ENCODE results near the gene RAD1. TPM values are rescaled to one million over a fixed set of nuclear protein-coding genes. Genes with fewer than 3 reads are reported as not detected.

RAD1 gene
- total and polyA plus RNA-seq, 2 donors (not counting 1 experiment from before 2014, with no cell fraction given) = 7.8 to 25.9 TPM

DNA sequence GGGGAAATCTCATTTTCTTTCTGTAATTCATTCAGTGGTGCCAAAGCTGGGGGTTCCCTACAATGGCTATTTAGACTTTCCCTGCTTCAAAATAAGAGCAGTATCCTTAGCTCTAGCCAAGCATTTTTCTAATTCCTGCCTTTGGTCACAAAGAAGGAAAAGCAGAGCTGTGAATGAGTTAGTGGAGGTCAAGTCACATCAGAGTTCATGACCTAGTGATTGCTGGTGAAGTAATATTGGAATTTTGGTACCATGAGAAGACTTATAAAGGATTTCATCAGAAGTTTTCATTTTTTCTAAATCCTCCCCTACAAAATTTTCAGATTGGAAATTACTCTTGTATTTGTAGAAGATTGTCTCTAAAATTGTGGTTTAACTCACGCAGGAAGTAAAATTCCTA lies 42.0 kb upstream of the RAD1 start:
- CTCF ChIA-PET = interaction anchor here (1.2 to 1.6 kb wide), 3 partner anchors 14 to 47 kb away, joined by 3 to 5 read pairs (median 4); partner anchors contain the start of gene DNAJC21
- no CpG with 5 or more reads among the region's 1 CpG for WGBS (ENCODE audit: insufficient coverage)
- H3K27ac Mint-ChIP-seq = no peak overlapping the region

DNA sequence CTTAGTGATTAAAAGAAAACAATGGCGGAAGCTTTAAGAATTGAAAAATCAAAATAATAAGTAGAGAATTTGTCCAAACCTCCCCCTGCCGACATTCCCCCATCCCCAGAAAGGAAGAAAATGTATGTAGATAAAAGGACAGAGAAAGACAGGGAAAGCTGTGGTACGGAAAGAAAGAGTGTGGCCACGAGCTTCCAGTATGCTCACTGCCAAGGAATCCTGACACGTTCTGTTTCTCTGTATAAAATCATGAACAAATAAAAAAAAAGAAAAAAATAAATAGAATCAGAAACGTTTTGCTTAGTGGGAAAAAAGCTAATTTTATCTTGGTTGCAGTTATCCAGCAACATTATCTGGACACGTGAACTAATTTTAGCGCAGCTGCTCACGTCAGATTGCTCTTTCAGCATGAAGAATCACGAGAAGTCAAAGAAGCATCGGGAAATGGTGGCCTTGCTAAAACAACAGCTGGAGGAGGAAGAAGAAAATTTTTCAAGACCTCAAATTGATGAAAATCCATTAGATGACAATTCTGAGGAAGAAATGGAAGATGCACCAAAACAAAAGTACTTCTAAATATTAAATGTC lies 29.2 kb upstream of the RAD1 start:
- no peaks in the 10 kb centered on the region for H3K9me3 Mint-ChIP-seq (ENCODE audit: insufficient read depth)
- TF ChIP-seq EZH2 (IDR thresholded peaks at IDR 0.05; ENCODE audit: borderline replicate concordance, insufficient read depth, low read depth, low read length, poor library complexity, severe bottlenecking) = no peak
- TF ChIP-seq, protein P1, sequence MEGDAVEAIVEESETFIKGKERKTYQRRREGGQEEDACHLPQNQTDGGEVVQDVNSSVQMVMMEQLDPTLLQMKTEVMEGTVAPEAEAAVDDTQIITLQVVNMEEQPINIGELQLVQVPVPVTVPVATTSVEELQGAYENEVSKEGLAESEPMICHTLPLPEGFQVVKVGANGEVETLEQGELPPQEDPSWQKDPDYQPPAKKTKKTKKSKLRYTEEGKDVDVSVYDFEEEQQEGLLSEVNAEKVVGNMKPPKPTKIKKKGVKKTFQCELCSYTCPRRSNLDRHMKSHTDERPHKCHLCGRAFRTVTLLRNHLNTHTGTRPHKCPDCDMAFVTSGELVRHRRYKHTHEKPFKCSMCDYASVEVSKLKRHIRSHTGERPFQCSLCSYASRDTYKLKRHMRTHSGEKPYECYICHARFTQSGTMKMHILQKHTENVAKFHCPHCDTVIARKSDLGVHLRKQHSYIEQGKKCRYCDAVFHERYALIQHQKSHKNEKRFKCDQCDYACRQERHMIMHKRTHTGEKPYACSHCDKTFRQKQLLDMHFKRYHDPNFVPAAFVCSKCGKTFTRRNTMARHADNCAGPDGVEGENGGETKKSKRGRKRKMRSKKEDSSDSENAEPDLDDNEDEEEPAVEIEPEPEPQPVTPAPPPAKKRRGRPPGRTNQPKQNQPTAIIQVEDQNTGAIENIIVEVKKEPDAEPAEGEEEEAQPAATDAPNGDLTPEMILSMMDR (IDR thresholded peaks at IDR 0.05) = no peak
- H3K9me3 ChIP-seq (ENCODE audit: control extremely low read depth in 1 of 3, control insufficient read depth in 2 of 3, insufficient read depth in 1 of 3, low read length in 2 of 3) = no peaks in the 10 kb centered on the region

More for the DNA sequence above, 42.0 kb upstream of the RAD1 start:
- Histone ChIP-seq H3K27ac (ENCODE audit: low read length in 2 of 2) (no peak overlapping the region), H3K79me2 (ENCODE audit: control insufficient read depth, insufficient read depth, low read length) (no peaks in the 10 kb centered on the region), H3K4me1 (ENCODE audit: control insufficient read depth in 2 of 2, insufficient read depth in 2 of 2, low read length in 2 of 2) (no peaks in the 10 kb centered on the region), H3K4me3 (ENCODE audit: control extremely low read depth in 1 of 5, extremely low read depth in 1 of 5, insufficient read depth in 1 of 5, low read depth in 2 of 5, low read length in 4 of 5) (no peak overlapping the region), H3K4me2 (replicated peaks; ENCODE audit: low read depth, low read length, poor library complexity, severe bottlenecking) (no peak overlapping the region), H3K9ac (ENCODE audit: low read length) (no peak overlapping the region), H3K36me3 (replicated peaks in 1 of 2; ENCODE audit: control extremely low read depth in 1 of 2, control insufficient read depth in 1 of 2, extremely low read depth in 1 of 2, insufficient read depth in 2 of 2, low read length in 1 of 2) (peaks cover 0 to 22% of the 10 kb centered on the region in 2 experiments), H3K27me3 (replicated peaks in 1 of 4; ENCODE audit: control extremely low read depth in 1 of 4, control insufficient read depth in 3 of 4, insufficient read depth in 4 of 4, low read length in 3 of 4) (no peaks in the 10 kb centered on the region), H3K9me3 (ENCODE audit: control extremely low read depth in 1 of 3, control insufficient read depth in 2 of 3, insufficient read depth in 1 of 3, low read length in 2 of 3) (no peaks in the 10 kb centered on the region), H2AFZ (ENCODE audit: insufficient read depth, low read depth, low read length, poor library complexity, severe bottlenecking) (no peak overlapping the region), H4K20me1 (ENCODE audit: control insufficient read depth, insufficient read depth, low read length, poor library complexity, severe bottlenecking) (no peaks in the 10 kb centered on the region)
- intact Hi-C loops (cut with micrococcal nuclease) = no loop called here
- POLR2A ChIA-PET = no interaction called here
- no peak for ATAC-seq (ENCODE audit: low read depth)
- no peak for DNase-seq
- Mint-ChIP-seq H3K4me1 (no peaks in the 10 kb centered on the region), H3K4me3 (no peak overlapping the region), H3K9me3 (ENCODE audit: insufficient read depth) (no peaks in the 10 kb centered on the region), H3K27me3 (no peaks in the 10 kb centered on the region)
- TF ChIP-seq EZH2 (IDR thresholded peaks at IDR 0.05; ENCODE audit: borderline replicate concordance, insufficient read depth, low read depth, low read length, poor library complexity, severe bottlenecking) = no peak
- TF ChIP-seq, protein P1 (IDR thresholded peaks at IDR 0.05) = no peak

More for the DNA sequence above, 29.2 kb upstream of the RAD1 start:
- Histone ChIP-seq H2AFZ (ENCODE audit: insufficient read depth, low read depth, low read length, poor library complexity, severe bottlenecking) (no peak overlapping the region), H3K4me2 (replicated peaks; ENCODE audit: low read depth, low read length, poor library complexity, severe bottlenecking) (no peak overlapping the region), H3K27me3 (replicated peaks in 1 of 4; ENCODE audit: control extremely low read depth in 1 of 4, control insufficient read depth in 3 of 4, insufficient read depth in 4 of 4, low read length in 3 of 4) (no peaks in the 10 kb centered on the region), H3K9ac (ENCODE audit: low read length) (no peak overlapping the region), H3K27ac (ENCODE audit: low read length in 2 of 2) (no peak overlapping the region), H3K4me3 (ENCODE audit: control extremely low read depth in 1 of 5, extremely low read depth in 1 of 5, insufficient read depth in 1 of 5, low read depth in 2 of 5, low read length in 4 of 5) (no peak overlapping the region), H3K79me2 (ENCODE audit: control insufficient read depth, insufficient read depth, low read length) (no peaks in the 10 kb centered on the region), H3K36me3 (replicated peaks in 1 of 2; ENCODE audit: control extremely low read depth in 1 of 2, control insufficient read depth in 1 of 2, extremely low read depth in 1 of 2, insufficient read depth in 2 of 2, low read length in 1 of 2) (peaks cover 11 to 44% of the 10 kb centered on the region in 2 experiments), H3K4me1 (ENCODE audit: control insufficient read depth in 2 of 2, insufficient read depth in 2 of 2, low read length in 2 of 2) (no peaks in the 10 kb centered on the region), H4K20me1 (ENCODE audit: control insufficient read depth, insufficient read depth, low read length, poor library complexity, severe bottlenecking) (no peaks in the 10 kb centered on the region)
- WGBS (ENCODE audit: insufficient coverage) = 98% methylated on average over 6 of the region's 11 CpGs
- intact Hi-C loops (cut with micrococcal nuclease) = no loop called here
- Mint-ChIP-seq H3K27ac (no peak overlapping the region), H3K4me1 (no peaks in the 10 kb centered on the region), H3K4me3 (no peak overlapping the region), H3K27me3 (no peaks in the 10 kb centered on the region)
- DNase-seq (no peak), ATAC-seq (ENCODE audit: low read depth) (no peak)
- ChIA-PET CTCF (interaction anchor here (0.6 to 1.8 kb wide), 2 partner anchors 13 to 1801 kb away, joined by 3 to 4 read pairs; no protein-coding TSS in a partner anchor), POLR2A (no interaction called here)
